ENCODE data around the gene EPS8L1.

The EPS8L1 gene

GRCh38 chr19:55111238-55111831 is 35.7 kb downstream of the EPS8L1 start:
- TF ChIP-seq CTCF (IDR thresholded peaks at IDR 0.05; ENCODE audit: low read depth, low read length): no peak
- H3K4me3 ChIP-seq (ENCODE audit: low read depth, low read length): no peak overlapping the region

GRCh38 chr19:55112246-55112776 is 36.6 kb downstream of the EPS8L1 start:
- no peak for TF ChIP-seq CTCF (IDR thresholded peaks at IDR 0.05; ENCODE audit: low read depth, low read length)
- no peak overlapping the region for H3K4me3 ChIP-seq (ENCODE audit: low read depth, low read length)

- no peak overlapping the region for H3K4me3 ChIP-seq (ENCODE audit: low read depth, low read length)
- TF ChIP-seq CTCF (IDR thresholded peaks at IDR 0.05; ENCODE audit: low read depth, low read length): no peak
Observed at GRCh38 chr19:55112777-55113569, 37.3 kb downstream of the EPS8L1 start.

- no peak for TF ChIP-seq CTCF (IDR thresholded peaks at IDR 0.05; ENCODE audit: low read depth, low read length)
- H3K4me3 ChIP-seq (ENCODE audit: low read depth, low read length): no peak overlapping the region
Observed at GRCh38 chr19:55113570-55114039, 37.9 kb downstream of the EPS8L1 start.

GRCh38 chr19:55114566-55115145 is 39.0 kb downstream of the EPS8L1 start:
- TF ChIP-seq CTCF (IDR thresholded peaks at IDR 0.05; ENCODE audit: low read depth, low read length): no peak

GRCh38 chr19:55115446-55116065 is 39.9 kb downstream of the EPS8L1 start:
- no peak for TF ChIP-seq CTCF (IDR thresholded peaks at IDR 0.05; ENCODE audit: low read depth, low read length)

More at GRCh38 chr19:55114566-55115145, 39.0 kb downstream of the EPS8L1 start:
- H3K4me3 ChIP-seq (ENCODE audit: low read depth, low read length): no peak overlapping the region

More at GRCh38 chr19:55115446-55116065, 39.9 kb downstream of the EPS8L1 start:
- peak overlapping the region; percentile 89 for H3K4me3 ChIP-seq (ENCODE audit: low read depth, low read length)
